Neural progenitor cell (in vitro differentiated cells): Measurements from ENCODE around the gene RCAN3. TPM values are rescaled to one million over a fixed set of nuclear protein-coding genes. Genes with fewer than 3 reads are reported as not detected.

Source experiments
- DNase-seq: peaks from one replicate; pipeline ENCODE4 v3.0.0-alpha.2; 2016; ENCODE audit warnings: low spot score
- H2AFZ ChIP-seq: fragments of 200-600 bp; sonication (generic); replicated peaks from 2 replicates; pipeline ENCODE4 v1.6.1; 2016; ENCODE audit warnings: antibody characterized with exemption
- H3F3A ChIP-seq: fragments of 200-600 bp; sonication (generic); 2 replicates; pipeline ENCODE4 v1.6.1; 2016; ENCODE audit warnings: antibody characterized with exemption, low read depth
- H3K27ac ChIP-seq: fragments of 200-600 bp; sonication (generic); 2 replicates; pipeline ENCODE4 v1.5.1; 2016; ENCODE audit warnings: mild to moderate bottlenecking
- H3K27me3 ChIP-seq: fragments of 200-600 bp; sonication (generic); 2 replicates; pipeline ENCODE4 v1.6.1; 2016; ENCODE audit warnings: mild to moderate bottlenecking, moderate library complexity
- H3K36me3 ChIP-seq: fragments of 200-600 bp; sonication (generic); 2 replicates; pipeline ENCODE4 v1.5.1; 2016
- H3K4me1 ChIP-seq: fragments of 200-600 bp; sonication (generic); 2 replicates; pipeline ENCODE4 v1.6.1; 2016; ENCODE audit warnings: mixed run types
- H3K4me2 ChIP-seq: fragments of 200-600 bp; sonication (generic); 2 replicates; pipeline ENCODE4 v1.6.1; 2016
- H3K4me3 ChIP-seq: fragments of 200-600 bp; sonication (generic); 2 replicates; pipeline ENCODE4 v1.5.1; 2016
- H3K79me2 ChIP-seq: fragments of 200-600 bp; sonication (generic); 2 replicates; pipeline ENCODE4 v1.6.1; 2016; ENCODE audit warnings: low read depth
- H3K9ac ChIP-seq: fragments of 200-600 bp; sonication (generic); 2 replicates; pipeline ENCODE4 v1.6.1; 2016
- H3K9me3 ChIP-seq: fragments of 200-600 bp; sonication (generic); 2 replicates; pipeline ENCODE4 v1.5.1; 2016; ENCODE audit warnings: low read depth
- H4K20me1 ChIP-seq: fragments of 200-600 bp; sonication (generic); 2 replicates; pipeline ENCODE4 v1.6.1; 2016; ENCODE audit warnings: low read depth
- H3K27ac Mint-ChIP-seq: 3 replicates; pipeline ENCODE4 v1.8.0; 2021; ENCODE audit warnings: mixed read lengths
- H3K27me3 Mint-ChIP-seq: 2 replicates; pipeline ENCODE4 v1.8.0; 2022; ENCODE audit warnings: low read depth, mild to moderate bottlenecking, inconsistent platforms, moderate library complexity, mixed read lengths; ENCODE audit not compliant: insufficient read depth
- H3K36me3 Mint-ChIP-seq: 3 replicates; pipeline ENCODE4 v1.8.0; 2021; ENCODE audit warnings: mixed read lengths
- H3K4me1 Mint-ChIP-seq: 3 replicates; pipeline ENCODE4 v1.8.0; 2021; ENCODE audit warnings: mixed read lengths
- H3K4me3 Mint-ChIP-seq: 3 replicates; pipeline ENCODE4 v1.8.0; 2021; ENCODE audit warnings: mild to moderate bottlenecking, moderate library complexity, mixed read lengths
- H3K9me3 Mint-ChIP-seq: 3 replicates; pipeline ENCODE4 v1.8.0; 2020; ENCODE audit warnings: mixed read lengths
- EZH2 ChIP-seq: fragments of 200-600 bp; sonication (generic); IDR thresholded peaks from 2 replicates; pipeline ENCODE4 v1.6.1; 2017; ENCODE audit warnings: antibody characterized with exemption, mild to moderate bottlenecking, moderate library complexity
- EZH2phosphoT487 ChIP-seq: fragments of 200-600 bp; sonication (generic); IDR thresholded peaks from 2 replicates; pipeline ENCODE4 v1.6.1; 2017; ENCODE audit warnings: antibody characterized with exemption
- total RNA-seq: library from RNA; depleted of rRNA; stranded (reverse); fragments of >200 nt; gene quantifications from 2 replicates; pipeline ENCODE4 v1.2.3, GENCODE V29; 2015; ENCODE audit warnings: low replicate concordance
- TF ChIP-seq, protein P1 (sequence below): fragments of 200-600 bp; sonication (generic); IDR thresholded peaks from 2 replicates; pipeline ENCODE4 v1.5.1; 2017; ENCODE audit warnings: antibody characterized with exemption, mild to moderate bottlenecking

RCAN3 gene
- total RNA-seq, 1 donor from 2014 or later = 9.3 TPM

DNA sequence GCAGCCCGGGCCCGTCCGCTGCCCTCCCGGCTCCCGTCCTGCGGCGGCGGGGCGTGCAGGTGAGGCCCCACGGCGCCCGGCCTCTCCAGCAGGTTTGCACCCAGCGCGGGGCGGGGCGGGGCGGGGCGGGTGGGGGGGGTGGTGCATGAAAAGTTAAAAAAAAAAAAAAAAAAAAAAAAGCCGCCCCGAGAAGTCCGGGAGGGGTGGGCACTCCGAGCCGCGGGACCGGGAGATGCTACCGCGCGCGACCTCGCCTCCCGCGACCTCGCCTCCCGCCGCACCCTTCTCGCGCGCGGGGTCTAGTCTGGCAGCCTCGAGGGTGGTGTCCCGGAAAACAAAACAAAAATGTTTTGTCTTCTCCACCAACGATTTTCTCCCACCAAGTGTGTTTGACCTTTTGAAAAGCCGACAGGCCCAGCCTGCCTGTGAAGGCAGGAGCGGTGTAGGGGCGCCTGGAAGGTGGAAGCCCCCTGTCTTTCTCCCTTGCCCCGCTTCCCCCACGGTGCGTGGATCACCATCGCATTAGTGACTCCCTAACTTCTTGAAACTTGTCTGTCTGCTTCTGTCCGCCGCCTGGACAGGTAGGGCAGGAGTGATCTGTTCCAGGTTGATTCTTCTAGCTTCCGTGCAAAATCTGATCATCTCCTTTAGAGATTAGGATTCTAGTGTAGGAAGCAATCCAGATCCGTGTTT is 569 bp downstream of the RCAN3 start:
- Mint-ChIP-seq H3K27me3 (peaks cover 43% of the 10 kb centered on the region), H3K36me3 (peaks cover 2% of the 10 kb centered on the region), H3K4me3 (peak overlapping the region; percentile 93), H3K27ac (no peak overlapping the region), H3K4me1 (peaks cover 12% of the 10 kb centered on the region), H3K9me3 (no peaks in the 10 kb centered on the region)
- no peaks in the 10 kb centered on the region for H3K36me3 ChIP-seq
- H4K20me1 ChIP-seq = peaks cover 4% of the 10 kb centered on the region
- peaks cover 23% of the 10 kb centered on the region for H3F3A ChIP-seq
- peak overlapping the region; percentile 83 for H3K4me2 ChIP-seq
- peaks cover 3% of the 10 kb centered on the region for H3K79me2 ChIP-seq
- H2AFZ ChIP-seq = peak overlapping the region; percentile 3
- peak; percentile 42 for DNase-seq
- H3K9me3 ChIP-seq = no peaks in the 10 kb centered on the region
- H3K27me3 ChIP-seq = peaks cover 31% of the 10 kb centered on the region
- H3K4me3 ChIP-seq = peak overlapping the region; percentile 81
- H3K9ac ChIP-seq = no peak overlapping the region
- no peak for TF ChIP-seq EZH2phosphoT487
- TF ChIP-seq EZH2 = no peak
- TF ChIP-seq, protein P1, sequence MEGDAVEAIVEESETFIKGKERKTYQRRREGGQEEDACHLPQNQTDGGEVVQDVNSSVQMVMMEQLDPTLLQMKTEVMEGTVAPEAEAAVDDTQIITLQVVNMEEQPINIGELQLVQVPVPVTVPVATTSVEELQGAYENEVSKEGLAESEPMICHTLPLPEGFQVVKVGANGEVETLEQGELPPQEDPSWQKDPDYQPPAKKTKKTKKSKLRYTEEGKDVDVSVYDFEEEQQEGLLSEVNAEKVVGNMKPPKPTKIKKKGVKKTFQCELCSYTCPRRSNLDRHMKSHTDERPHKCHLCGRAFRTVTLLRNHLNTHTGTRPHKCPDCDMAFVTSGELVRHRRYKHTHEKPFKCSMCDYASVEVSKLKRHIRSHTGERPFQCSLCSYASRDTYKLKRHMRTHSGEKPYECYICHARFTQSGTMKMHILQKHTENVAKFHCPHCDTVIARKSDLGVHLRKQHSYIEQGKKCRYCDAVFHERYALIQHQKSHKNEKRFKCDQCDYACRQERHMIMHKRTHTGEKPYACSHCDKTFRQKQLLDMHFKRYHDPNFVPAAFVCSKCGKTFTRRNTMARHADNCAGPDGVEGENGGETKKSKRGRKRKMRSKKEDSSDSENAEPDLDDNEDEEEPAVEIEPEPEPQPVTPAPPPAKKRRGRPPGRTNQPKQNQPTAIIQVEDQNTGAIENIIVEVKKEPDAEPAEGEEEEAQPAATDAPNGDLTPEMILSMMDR = no peak
- peaks cover 17% of the 10 kb centered on the region for H3K4me1 ChIP-seq
- H3K27ac ChIP-seq = no peak overlapping the region

DNA sequence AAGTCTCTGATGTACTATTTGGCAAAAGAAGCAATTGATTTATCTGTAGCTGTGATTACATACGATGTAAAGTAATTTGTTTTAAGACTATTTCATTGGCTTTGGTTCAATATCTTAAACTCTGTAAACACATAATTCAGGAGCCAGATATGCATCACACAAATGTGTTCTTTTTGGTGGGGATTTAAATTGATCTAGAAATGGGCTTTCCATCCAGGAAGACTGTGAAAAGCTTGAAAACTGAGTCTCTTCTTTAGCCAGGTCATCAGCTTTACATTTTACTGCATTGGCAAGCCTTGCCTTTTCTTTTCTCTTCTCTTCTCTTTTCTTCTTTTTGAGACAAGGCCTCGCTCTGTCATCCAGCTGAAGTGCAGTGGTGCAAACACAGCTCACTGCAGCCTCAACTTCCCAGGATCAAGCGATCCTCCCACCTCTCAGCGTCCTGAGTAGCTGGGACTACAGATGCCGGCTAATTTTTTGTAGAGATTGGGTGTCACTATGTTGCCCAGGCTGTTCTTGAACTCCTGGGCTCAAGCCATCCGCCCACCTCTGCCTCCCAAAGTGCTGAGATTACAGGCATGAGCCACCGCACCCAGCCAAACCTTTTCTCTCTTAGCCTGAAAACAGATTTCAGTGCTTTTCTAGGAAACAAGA is 1.4 kb downstream of the RCAN3 start:
- H3K4me3 Mint-ChIP-seq = peak overlapping the region; percentile 93
- H3K9me3 Mint-ChIP-seq = no peaks in the 10 kb centered on the region
- Histone ChIP-seq H3K9me3 (no peaks in the 10 kb centered on the region), H3K27ac (no peak overlapping the region), H3K36me3 (no peaks in the 10 kb centered on the region), H3K79me2 (peaks cover 3% of the 10 kb centered on the region), H3K4me2 (peak overlapping the region; percentile 83), H3K4me3 (peak overlapping the region; percentile 81), H2AFZ (no peak overlapping the region), H4K20me1 (peaks cover 4% of the 10 kb centered on the region), H3K27me3 (peaks cover 31% of the 10 kb centered on the region), H3K9ac (no peak overlapping the region), H3F3A (peaks cover 23% of the 10 kb centered on the region), H3K4me1 (peaks cover 17% of the 10 kb centered on the region)
- peaks cover 12% of the 10 kb centered on the region for H3K4me1 Mint-ChIP-seq
- no peak overlapping the region for H3K27ac Mint-ChIP-seq
- TF ChIP-seq EZH2 (no peak), EZH2phosphoT487 (no peak)
- TF ChIP-seq, protein P1 = no peak
- DNase-seq = peak; percentile 8
- peaks cover 2% of the 10 kb centered on the region for H3K36me3 Mint-ChIP-seq
- H3K27me3 Mint-ChIP-seq = peaks cover 43% of the 10 kb centered on the region

DNA sequence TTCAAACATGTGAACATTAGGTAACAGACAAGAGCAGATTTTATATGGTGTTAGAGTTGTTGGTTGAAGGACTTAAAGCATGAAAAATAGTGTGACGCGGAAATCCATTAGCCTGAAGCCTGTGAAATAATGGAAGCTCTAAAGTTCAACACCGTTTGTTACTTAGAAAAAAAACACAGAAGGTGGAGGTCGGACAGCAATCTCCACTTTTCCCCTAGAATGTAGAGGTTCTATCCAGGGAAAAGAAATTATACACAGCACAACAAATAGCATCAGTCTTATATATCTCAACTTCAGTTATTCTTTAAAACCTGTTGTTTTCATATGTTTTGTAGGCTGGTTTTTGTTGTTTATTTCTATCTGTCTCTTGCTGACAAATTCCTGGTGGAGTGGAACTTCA is 1.9 kb downstream of the RCAN3 start:
- no peak overlapping the region for H3K4me3 ChIP-seq
- Mint-ChIP-seq H3K9me3 (no peaks in the 10 kb centered on the region), H3K27me3 (peaks cover 40% of the 10 kb centered on the region), H3K4me1 (peaks cover 12% of the 10 kb centered on the region), H3K27ac (no peak overlapping the region), H3K36me3 (peaks cover 2% of the 10 kb centered on the region), H3K4me3 (peak overlapping the region; percentile 93)
- no peak overlapping the region for H3K4me2 ChIP-seq
- no peak for TF ChIP-seq EZH2phosphoT487
- TF ChIP-seq EZH2 = no peak
- TF ChIP-seq, protein P1 = no peak
- peaks cover 31% of the 10 kb centered on the region for H3K27me3 ChIP-seq
- peaks cover 3% of the 10 kb centered on the region for H3K79me2 ChIP-seq
- H3F3A ChIP-seq = peaks cover 23% of the 10 kb centered on the region
- H3K27ac ChIP-seq = no peak overlapping the region
- H3K4me1 ChIP-seq = peaks cover 17% of the 10 kb centered on the region
- no peaks in the 10 kb centered on the region for H3K36me3 ChIP-seq
- no peaks in the 10 kb centered on the region for H3K9me3 ChIP-seq
- peaks cover 4% of the 10 kb centered on the region for H4K20me1 ChIP-seq
- H3K9ac ChIP-seq = no peak overlapping the region
- no peak for DNase-seq
- H2AFZ ChIP-seq = no peak overlapping the region
